ENCODE data around the gene CTNNBL1.

Gene CTNNBL1

GRCh38 chr20:37901654-37902503 lies 208.0 kb downstream of the CTNNBL1 start:
- no peak for DNase-seq (ENCODE audit: low read depth)

GRCh38 chr20:37902504-37903313 lies 208.9 kb downstream of the CTNNBL1 start, which contains the start of gene VSTM2L:
Gene VSTM2L (plus strand): TSS chr20:37903127. CDS start chr20:37903351, 224 bp downstream.
- DNase-seq (ENCODE audit: low read depth) = no peak

- no peak for DNase-seq (ENCODE audit: low read depth)
Measured at GRCh38 chr20:37903317-37904007, 209.6 kb downstream of the CTNNBL1 start.

- no peak for DNase-seq (ENCODE audit: low read depth)
Measured at GRCh38 chr20:37904008-37904642, 210.3 kb downstream of the CTNNBL1 start.

- no peak for DNase-seq (ENCODE audit: low read depth)
Measured at GRCh38 chr20:37904845-37905373, 211.1 kb downstream of the CTNNBL1 start.

- no peak for DNase-seq (ENCODE audit: low read depth)
Measured at GRCh38 chr20:37905671-37906613, 212.1 kb downstream of the CTNNBL1 start.

- DNase-seq (ENCODE audit: low read depth) = no peak
Measured at GRCh38 chr20:37907330-37907676, 213.5 kb downstream of the CTNNBL1 start.

GRCh38 chr20:37907677-37908401 lies 214.0 kb downstream of the CTNNBL1 start:
- DNase-seq (ENCODE audit: low read depth) = peak; percentile 45

- no peak for DNase-seq (ENCODE audit: low read depth)
Measured at GRCh38 chr20:37911261-37911660, 217.4 kb downstream of the CTNNBL1 start.

GRCh38 chr20:37911838-37912281 lies 218.0 kb downstream of the CTNNBL1 start:
- DNase-seq (ENCODE audit: low read depth) = no peak

GRCh38 chr20:37912874-37913273 lies 219.0 kb downstream of the CTNNBL1 start:
- no peak for DNase-seq (ENCODE audit: low read depth)

GRCh38 chr20:37913567-37914366 lies 219.9 kb downstream of the CTNNBL1 start:
- DNase-seq (ENCODE audit: low read depth) = no peak

GRCh38 chr20:37914367-37914671 lies 220.5 kb downstream of the CTNNBL1 start:
- DNase-seq (ENCODE audit: low read depth) = no peak

GRCh38 chr20:37914672-37915433 lies 221.0 kb downstream of the CTNNBL1 start:
- no peak for DNase-seq (ENCODE audit: low read depth)

- no peak for DNase-seq (ENCODE audit: low read depth)
Measured at GRCh38 chr20:37915434-37915787, 221.6 kb downstream of the CTNNBL1 start.

- no peak for DNase-seq (ENCODE audit: low read depth)
Measured at GRCh38 chr20:37915800-37916570, 222.2 kb downstream of the CTNNBL1 start.

- DNase-seq (ENCODE audit: low read depth) = no peak
Measured at GRCh38 chr20:37917461-37917860, 223.6 kb downstream of the CTNNBL1 start.

GRCh38 chr20:37918035-37918434 lies 224.2 kb downstream of the CTNNBL1 start:
- no peak for DNase-seq (ENCODE audit: low read depth)
